GM18907 (cell line): ENCODE measurements around the gene TEKT1.
"Not testable (repeated sequence)": the region's sequence is repeated elsewhere in the genome, so short reads cannot be mapped to it uniquely, and the experiment has no call there.

Experiments
- ATAC-seq: cut with Tn5 transposase; IDR thresholded peaks from one replicate; pipeline ENCODE4 v1.9.1; 2021; ENCODE audit warnings: mild to moderate bottlenecking, moderate library complexity; ENCODE audit not compliant: unreplicated experiment

The TEKT1 gene

DNA sequence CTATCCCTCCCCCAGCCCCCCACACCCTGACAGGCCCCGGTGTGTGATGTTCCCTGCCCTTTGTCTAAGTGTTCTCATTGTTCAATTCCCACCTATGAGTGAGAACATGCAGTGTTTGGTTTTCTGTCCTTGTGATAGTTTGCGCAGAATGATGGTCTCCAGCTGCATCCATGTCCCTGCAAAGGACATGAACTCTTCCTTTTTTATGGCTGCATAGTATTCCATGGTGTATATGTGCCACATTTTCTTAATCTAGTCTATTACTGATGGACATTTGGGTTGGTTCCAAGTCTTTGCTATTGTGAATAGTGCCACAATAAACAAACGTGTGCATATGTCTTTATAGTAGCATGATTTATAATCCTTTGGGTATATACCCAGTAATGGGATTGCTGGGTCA is 15.2 kb downstream of the TEKT1 start:
- not testable (repeated sequence) for ATAC-seq

DNA sequence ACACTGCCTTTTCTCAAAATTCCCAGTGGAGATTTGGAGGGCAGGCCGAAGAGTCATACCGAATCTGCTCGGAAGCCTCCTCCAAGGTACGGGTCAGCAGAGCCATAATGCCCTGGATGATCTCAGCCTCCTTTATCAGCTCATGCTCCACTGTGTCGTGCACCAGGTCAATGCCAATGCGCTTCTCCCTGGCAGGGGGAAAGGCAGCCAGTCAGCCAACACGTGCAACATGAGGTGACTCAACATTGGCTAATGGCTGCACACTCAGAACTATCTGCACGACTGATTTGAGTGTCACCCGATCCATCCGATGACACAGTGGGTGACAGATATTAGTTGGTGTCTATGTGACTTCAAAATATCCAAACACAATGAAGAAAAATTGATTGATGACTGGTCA is 15.8 kb downstream of the TEKT1 start:
- no peak for ATAC-seq

DNA sequence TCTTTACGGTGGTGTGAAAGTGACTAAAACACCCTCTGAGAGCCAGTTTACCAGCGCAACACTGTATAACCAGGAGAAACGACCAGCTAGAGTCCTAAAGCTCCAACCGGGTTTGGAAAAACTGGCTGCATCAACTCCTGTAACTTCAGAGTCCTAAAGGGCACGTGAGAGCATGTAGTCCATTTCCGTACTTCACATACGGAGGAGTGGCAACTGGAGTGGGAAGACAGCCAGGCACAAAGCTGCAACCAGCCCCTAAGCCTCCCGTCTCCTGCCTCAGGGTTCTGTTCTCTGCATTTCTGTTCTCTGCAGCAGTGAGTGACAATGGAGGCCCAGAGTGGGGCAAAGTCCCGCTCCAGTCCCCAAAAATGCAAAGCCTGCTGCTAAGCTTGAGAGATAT is 19.2 kb downstream of the TEKT1 start:
- no peak for ATAC-seq

DNA sequence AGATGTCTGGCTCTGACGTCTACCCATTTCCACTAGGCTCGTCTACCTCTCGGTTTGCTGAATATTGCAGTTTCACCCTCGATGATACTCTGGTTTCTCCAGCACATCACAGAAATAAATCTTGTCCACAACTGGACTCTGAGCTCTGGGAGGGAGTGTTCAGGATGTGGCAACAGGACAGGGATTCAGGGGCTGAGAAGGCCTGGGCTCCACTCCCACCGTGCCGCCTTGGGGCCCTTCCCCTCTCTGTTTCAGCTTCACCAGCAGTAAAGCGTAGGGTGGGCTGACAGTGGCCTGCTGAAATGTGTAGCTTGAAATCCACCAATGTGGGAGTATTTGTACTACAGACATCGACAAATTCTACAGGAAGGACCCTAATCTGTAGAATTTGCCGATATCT is 20.0 kb downstream of the TEKT1 start:
- no peak for ATAC-seq

DNA sequence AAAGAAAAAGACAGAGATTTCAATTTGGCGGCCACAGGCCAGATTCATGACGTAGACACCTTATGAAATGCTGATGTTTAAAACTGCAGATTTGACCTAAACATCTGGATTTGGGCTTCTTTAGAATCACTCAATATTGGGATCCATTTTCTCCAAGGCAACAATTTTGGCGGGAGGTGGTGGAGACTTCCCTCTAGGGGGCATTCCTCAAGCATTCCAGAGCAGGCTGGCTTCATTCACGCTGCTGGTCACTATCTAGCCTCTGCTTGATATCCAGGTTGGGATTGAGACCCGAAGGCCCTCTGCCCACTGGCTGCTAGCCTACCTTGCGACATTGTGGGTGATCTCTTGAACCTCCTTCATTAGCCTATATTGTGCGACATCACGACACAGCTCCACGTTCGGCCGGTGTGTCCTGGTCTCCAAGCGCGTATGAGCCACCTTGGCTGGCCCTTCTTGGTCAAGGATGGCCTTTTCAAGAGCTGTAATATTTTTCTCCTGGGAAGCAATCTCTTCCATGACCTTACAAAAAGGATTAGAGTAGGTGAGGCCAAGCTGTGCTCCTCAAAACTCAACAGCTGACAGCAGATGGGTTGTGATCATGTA is 31.0 kb downstream of the TEKT1 start:
- ATAC-seq: no peak

DNA sequence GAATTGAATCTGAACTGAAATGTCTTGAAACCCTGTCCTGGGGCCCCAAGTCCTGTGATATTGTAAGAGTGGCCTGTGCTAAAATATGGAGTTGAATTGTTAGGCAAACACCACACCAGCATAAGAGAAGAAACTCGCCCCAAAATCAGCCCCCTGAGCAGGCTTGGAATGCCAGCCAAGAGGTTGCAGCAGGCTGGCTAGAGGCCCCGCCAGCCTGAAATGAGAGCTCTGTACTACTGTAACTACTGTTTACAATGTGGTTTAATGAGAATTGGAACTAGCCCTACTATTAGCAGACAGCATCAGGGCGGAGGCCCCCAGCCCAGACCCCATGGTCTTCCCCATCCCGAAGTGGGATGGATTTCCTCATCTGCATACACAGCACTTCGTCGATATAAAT is 31.8 kb downstream of the TEKT1 start:
- no peak for ATAC-seq

DNA sequence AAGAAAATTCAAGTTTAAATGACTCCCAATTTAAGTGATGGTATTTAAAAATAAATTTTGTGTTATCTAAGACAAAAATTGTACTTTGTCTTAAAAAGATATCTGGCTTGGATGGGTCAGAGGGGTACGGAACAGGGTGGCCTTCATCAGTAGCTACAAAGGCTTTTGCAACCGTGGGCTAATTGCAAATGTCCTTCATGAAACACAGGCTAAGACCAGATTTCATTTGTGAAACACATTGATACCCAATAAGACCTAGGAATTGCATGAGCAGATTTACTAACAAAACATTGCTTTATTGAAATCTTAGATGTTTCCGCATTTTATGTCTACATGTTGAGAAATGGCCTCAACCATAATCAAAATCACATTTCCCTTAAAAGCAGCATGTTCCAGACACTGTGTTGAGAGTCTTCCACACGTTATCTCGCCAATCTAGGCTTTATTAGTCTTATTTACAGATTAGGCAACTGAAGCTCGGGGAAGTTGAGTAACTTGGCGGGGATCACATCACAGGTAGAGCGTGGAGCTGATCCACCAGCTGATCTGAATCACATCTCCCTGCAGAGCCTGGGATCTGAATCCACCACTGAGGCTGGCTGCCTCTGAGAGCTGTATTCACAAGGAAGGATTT is 33.7 kb downstream of the TEKT1 start:
- no peak for ATAC-seq

DNA sequence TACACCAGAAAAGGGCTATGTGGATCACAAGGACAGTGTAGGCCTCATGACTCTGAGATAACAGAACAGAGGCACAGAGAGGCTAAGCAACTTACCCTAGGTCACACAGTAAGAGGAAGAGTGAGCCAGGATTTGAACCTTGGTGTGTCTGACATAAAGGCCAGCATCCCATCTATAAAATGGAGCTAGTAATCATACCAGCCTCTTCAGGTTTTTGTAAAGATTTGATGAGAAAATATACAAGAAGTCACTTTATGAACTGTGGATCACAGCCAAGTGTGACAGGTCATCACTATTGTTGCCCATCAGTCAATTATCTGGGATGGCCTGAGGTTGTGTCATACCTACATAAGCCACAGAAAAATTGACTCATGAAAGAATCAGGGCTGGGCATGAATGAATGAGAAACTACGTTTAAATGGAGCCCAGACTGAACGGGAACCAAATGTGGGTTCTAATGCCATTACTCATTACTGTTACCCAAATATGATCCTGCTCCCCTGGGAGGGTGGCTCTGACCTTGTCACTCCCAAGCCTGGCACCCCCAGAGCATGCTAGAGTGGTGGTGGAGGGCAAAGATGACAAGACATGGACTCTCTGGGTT is 34.5 kb downstream of the TEKT1 start:
- no peak for ATAC-seq

DNA sequence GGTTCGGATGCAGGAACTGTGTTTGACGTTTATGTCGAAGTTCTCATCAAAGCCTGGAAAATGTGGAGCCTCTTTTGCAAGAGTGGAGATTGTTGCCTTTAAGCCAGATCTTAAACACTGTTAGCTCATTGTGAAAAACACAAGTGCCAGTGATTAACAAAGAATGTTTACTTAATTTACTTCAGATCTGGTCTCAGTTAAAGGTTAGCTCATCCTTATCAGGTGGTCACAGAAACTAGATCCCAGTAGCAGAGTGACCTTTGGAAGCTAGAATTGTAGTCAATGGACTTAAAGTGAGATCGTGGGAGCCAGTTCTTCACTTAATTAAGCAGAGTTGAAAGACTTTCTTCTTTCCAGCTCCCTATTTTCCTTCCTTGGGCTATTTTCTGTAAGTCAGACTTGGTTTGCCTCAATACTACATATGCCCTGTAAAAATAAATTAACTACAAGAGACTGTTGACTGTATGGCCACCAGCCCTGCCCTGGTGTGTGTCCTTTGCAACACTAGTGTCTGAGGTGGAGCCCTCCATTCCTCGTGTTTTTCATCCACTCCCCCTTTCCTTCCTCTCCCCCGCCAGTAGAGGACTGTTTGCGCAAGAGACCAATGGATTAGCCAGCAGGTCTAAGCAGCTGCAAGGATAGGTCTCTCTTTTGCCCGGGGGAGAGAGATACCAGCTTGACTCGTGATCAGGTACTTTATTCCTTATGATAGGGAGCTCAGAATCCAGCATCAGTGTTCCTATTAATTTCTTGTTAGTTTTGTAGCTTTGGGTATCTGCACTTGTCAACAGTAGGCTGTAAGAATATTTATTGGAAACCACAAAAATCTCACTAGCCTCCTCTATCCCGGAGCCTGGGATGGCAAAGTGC is 35.3 kb downstream of the TEKT1 start:
- ATAC-seq: no peak

DNA sequence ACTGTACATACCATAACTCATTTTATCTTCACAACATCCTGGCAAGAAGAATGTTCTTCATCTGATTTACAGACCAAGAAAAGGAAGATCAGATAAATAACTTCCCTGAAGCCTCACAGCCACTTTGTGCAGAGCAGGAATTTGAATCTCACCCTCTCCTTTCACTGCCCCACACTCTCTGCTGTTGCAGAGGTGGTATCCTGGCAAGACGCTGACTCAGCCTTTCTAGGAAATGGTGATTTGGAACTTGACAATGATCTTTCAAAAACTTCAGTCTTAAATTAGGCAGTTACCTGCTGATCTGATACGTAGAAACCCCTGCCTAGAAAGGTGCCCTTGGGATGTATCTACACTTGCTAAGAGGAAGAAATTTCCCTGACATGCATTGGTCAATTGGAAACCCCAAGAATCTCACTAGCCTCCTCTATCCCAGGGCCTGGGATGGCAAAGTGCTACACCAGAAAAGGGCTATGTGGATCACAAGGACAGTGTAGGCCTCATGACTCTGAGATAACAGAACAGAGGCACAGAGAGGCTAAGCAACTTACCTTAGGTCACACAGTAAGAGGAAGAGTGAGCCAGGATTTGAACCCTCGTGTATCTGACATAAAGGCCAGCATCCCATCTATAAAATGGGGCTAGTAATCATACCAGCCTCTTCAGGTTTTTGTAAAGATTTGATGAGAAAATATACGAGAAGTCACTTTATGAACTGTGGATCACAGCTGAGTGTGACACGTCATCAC is 37.6 kb downstream of the TEKT1 start:
- no peak for ATAC-seq

DNA sequence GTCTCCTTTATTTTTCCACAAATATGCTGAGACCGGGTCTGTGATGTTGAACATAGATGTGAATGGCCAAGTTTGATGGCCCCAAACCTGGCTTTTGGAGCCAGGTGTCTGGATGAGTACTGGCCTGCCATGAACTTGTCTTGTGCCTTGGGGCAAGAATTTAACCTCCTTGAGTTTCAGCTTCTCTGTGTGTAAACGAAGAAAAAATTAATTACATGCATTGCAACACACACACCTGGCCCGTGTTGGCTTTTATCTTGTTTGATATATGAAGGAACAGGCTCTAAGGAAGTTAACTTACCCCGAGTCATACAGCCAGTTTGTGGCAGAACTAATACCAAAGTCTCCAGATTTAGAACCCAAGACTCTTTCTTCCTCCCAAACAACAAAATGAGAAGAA is 42.4 kb downstream of the TEKT1 start:
- ATAC-seq: no peak

DNA sequence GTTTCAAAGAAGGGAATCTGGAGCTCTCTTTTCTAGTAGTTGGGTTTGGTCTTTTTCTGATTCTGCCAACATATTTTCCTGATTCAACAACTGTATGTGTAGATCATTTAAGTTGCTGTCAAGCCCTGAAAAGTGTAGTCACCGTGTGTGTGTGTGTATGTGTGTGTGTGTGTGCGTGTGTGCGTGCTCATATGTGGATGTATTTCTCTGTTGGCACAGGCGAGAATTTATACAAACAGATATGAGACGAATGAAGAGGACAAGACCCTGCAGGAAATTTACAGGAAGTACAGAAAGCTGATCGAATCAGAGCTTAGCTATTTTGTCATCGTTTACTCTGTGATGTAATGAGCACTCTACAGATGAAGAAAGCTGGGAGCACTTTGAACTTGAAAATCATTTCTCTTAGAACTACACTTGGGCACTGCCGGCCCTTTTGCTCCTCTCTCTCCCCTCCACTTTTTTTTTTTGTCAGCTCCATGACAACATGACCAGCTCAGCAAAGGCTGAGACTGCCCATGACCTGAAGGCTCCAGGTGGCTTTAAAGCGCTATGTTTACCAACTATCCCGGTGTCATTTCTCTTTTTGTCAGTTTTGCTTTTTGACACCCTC is 44.3 kb downstream of the TEKT1 start:
- ATAC-seq: no peak

DNA sequence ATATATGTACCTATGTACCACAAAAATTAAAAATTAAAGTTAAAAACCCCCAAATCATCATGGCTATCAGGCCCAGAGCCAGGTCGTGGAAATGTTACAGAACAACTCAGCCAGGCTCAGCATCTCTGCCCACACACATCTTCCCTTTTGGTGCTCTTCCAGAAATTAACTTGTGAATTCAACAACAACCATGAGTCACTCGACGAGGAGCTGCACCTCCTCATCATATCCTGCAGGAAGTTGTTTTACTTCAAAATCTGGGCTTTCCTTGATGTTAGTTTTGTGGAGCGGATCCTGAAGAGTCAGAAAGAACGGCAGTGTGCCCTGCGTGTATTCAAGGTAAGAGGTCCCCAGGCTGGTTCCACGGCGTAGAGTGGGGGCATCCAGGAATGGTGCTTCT is 44.9 kb downstream of the TEKT1 start:
- ATAC-seq: no peak

DNA sequence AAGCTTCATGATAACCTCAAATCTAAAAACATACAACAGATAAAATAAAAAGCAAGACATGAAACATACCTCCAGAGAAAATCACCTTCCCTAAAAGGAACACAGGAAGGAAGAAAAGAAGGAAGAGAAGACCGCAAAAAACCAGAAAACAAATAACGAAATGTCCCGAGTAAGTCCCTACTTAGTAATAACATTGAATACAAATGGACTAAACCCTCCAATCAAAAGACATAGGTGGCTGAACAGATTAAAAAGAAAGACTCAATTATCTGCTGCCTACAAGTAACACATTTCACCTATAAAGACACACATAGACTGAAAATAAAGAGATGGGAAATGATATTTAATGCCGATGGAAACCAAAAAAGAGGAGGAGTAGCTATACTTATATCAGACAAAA is 49.3 kb downstream of the TEKT1 start:
- no peak for ATAC-seq

DNA sequence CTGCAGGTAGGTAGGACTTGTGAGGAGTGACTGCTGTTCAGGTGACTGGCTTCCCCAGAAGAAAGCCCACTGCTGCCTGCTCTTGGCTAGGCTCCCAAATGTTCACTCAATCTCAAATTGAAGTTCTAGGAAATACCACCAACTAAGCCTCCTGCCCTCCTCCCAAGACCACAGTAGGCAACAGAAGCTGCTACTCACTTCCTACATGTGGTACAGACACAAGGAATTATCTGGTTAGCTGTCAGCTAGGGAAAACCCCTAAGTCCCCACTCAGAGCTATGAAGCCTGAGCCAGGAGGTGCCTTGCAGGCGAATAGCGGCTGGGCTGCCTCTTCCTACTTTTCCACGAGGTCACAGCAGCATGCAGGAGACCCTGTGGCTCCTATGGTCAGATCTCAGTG is 50.6 kb downstream of the TEKT1 start:
- no peak for ATAC-seq

DNA sequence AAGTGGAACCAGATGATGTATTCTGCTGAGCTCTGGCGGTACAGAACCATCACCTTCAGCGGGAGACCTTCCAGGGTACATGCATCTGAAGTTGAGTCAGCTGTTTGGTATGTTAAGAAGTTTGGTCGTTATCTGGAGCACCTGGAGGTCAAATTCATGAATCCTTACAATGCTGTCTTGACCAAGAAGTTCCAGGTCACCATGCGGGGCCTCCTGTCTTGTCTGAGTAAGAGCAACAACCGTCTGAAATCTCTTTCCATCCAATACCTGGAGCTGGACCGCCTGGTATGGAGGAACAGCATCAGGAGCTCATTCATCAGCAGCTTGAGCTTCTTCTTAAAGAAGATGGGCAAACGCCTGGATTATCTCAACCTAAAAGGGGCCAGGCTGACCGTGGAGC is 51.5 kb downstream of the TEKT1 start:
- ATAC-seq: no peak

DNA sequence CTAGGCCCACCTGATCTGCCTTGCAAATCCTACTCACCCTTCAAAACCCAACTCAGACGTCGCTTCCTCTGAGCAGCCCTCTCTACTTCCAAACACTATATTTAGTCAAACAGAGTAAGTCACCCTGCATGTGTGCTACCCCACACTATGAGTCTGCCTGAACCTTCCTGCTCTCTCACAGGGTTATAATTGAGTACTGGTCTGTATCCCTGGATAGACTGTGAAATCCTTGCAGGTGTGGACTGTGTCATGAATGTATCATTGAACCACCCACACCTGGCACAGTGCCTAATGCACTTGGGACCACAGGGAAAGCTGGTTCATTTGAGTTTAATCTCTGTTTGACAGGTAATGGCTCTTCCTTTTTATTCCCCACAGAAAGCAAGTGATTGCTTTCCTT is 52.1 kb downstream of the TEKT1 start:
- ATAC-seq: no peak

DNA sequence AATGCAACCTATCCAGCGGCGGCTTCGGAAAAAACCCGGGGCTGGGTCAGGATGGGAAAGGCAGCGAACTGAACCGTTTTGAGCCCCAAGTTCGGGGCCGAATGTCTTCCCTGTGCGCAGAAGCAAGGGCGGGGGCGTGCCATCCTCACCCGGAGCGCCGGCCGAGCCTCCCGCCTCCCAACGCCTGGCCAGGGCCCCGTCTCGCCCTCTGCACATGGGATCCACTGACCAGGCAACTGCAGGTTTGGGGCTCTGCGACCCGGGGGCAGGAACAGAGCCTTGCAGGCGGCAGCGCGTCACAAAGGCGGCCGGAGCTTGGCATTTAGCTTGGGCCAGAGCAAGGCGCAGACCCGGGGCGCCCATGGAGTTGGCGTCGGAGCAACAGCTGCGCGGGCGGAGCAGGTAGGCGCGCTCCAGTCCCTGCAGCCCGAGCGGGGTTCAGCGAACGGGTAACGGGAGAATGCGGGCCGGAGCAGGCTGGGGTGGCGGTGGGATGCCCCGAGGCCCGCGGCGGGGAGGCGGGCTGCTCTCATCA is 55.6 kb downstream of the TEKT1 start, which contains the start of gene FBXO39:
Gene FBXO39 (plus strand): TSS at position 345 of the 535 bp plus-strand sequence. CDS start 3,654 bp downstream, outside the sequence.
- no peak for ATAC-seq

DNA sequence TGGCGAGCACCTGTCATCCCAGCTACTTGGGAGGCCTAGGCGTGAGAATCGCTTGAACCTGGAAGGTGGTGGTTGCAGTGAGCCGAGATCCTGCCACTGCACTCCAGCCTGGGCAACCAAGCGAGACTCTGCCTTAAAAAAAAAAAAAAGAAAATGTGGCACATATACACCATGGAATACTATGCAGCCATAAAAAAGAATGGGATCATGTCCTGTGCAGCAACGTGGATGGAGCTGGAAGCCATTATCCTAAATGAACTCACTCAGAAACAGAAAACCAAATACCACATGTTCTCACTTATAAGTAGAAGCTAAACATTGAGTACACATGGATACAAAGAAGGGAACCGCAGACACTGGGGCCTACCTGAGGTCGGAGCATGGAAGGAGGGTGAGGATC is 56.6 kb downstream of the TEKT1 start:
- ATAC-seq: not testable (repeated sequence)

DNA sequence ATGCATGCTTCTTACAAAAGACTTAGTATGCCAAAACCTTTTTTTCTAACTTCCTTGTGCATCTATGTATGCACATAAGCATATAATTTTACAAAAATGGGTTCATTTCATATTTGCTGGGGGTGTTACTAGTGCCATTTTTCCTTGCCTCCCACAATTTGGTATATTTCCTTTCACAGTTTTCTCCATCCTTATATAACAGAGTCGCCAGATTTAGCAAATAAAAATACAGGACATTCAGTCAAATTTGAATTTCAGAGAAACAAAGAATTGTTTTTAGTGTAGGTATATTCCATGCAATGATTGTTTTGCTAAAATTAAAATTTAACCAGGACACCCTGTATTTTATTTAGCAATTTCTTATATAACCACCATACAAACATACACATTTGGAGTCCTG is 59.5 kb downstream of the TEKT1 start:
- ATAC-seq: no peak
